Fibroblast of lung (primary cell): ENCODE results near the gene RAB23. TPM values are rescaled to one million over a fixed set of nuclear protein-coding genes. Genes with fewer than 3 reads are reported as not detected.

Experiments used
- DNase-seq, 2 donors: peaks; one replicate each; pipeline versions ENCODE4 v3.0.0 to v3.0.0-alpha.2; 2010; ENCODE audit warnings: low read depth in 2 of 2
- H2AFZ ChIP-seq: 2 replicates; pipeline ENCODE4 v1.5.1; 2012; ENCODE audit warnings: low read length, control low read depth, inconsistent platforms
- H3K27ac ChIP-seq: 2 replicates; pipeline ENCODE4 v1.5.1; 2011; ENCODE audit warnings: low read length, control low read depth; ENCODE audit not compliant: insufficient read depth
- H3K27me3 ChIP-seq: 2 replicates; pipeline ENCODE4 v1.5.1; 2011; ENCODE audit warnings: mild to moderate bottlenecking, low read length; ENCODE audit not compliant: control insufficient read depth, insufficient read depth
- H3K36me3 ChIP-seq: 2 replicates; pipeline ENCODE4 v1.5.1; 2011; ENCODE audit warnings: low read length; ENCODE audit not compliant: control insufficient read depth, insufficient read depth
- H3K4me1 ChIP-seq: 2 replicates; pipeline ENCODE4 v1.5.1; 2011; ENCODE audit warnings: low read length; ENCODE audit not compliant: control insufficient read depth, insufficient read depth; ENCODE audit errors: extremely low read depth
- H3K4me2 ChIP-seq: 2 replicates; pipeline ENCODE4 v1.5.1; 2011; ENCODE audit warnings: low read length, control low read depth; ENCODE audit not compliant: insufficient read depth; ENCODE audit errors: extremely low read depth
- H3K4me3 ChIP-seq, 4 experiments: fragments of 200-600 bp in 1 of 4; sonication (generic) in 1 of 4; replicated peaks in 1 of 4; 2 replicates each; pipeline ENCODE4 v1.5.1; 2011 to 2016; ENCODE audit warnings: low read length in 4 of 4, low read depth in 3 of 4, mild to moderate bottlenecking in 3 of 4, control low read depth in 2 of 4, inconsistent platforms in 1 of 4, mixed read lengths in 1 of 4; ENCODE audit not compliant: insufficient read depth in 1 of 4; ENCODE audit errors: control extremely low read depth in 1 of 4
- H3K79me2 ChIP-seq: 2 replicates; pipeline ENCODE4 v1.5.1; 2012; ENCODE audit warnings: mild to moderate bottlenecking, low read length, inconsistent platforms; ENCODE audit not compliant: control insufficient read depth, insufficient read depth
- H3K9ac ChIP-seq: 2 replicates; pipeline ENCODE4 v1.5.1; 2011; ENCODE audit warnings: mild to moderate bottlenecking, low read length, control low read depth; ENCODE audit not compliant: insufficient read depth
- H3K9me3 ChIP-seq: 2 replicates; pipeline ENCODE4 v1.5.1; 2012; ENCODE audit warnings: low read depth, low read length; ENCODE audit not compliant: control insufficient read depth, insufficient read depth
- H4K20me1 ChIP-seq: 2 replicates; pipeline ENCODE4 v1.5.1; 2011; ENCODE audit warnings: low read length; ENCODE audit not compliant: control insufficient read depth, insufficient read depth; ENCODE audit errors: extremely low read depth
- CTCF ChIP-seq, 2 donors: IDR thresholded peaks in 1 of 2; conservative IDR thresholded peaks in 1 of 2; 1 replicate in 1 of 2; 2 replicates in 1 of 2; pipeline ENCODE4 v1.5.1; 2011 to 2012; ENCODE audit warnings: low read length in 2 of 2, control low read depth in 1 of 2, inconsistent platforms in 1 of 2, low read depth in 1 of 2, mild to moderate bottlenecking in 1 of 2
- EZH2 ChIP-seq: IDR thresholded peaks from 2 replicates; pipeline ENCODE4 v1.5.1; 2012; ENCODE audit warnings: low read length, control low read depth, mild to moderate bottlenecking; ENCODE audit errors: missing control alignments
- polyA plus RNA-seq, 2 donors: library from polyadenylated mRNA; depleted of rRNA in 1 of 2; stranded (reverse) in 1 of 2; unstranded in 1 of 2; fragments of >200 nt; gene quantifications; 2 replicates each; pipeline ENCODE4 v1.2.1, GENCODE V29; 2011 to 2012; ENCODE audit warnings: missing spikeins in 1 of 2
- total RNA-seq: library from RNA; depleted of rRNA; stranded (reverse); fragments of >200 nt; gene quantifications from 2 replicates; pipeline ENCODE4 v1.2.1, GENCODE V29; 2014

Gene RAB23
- total and polyA plus RNA-seq, 2 donors (not counting 1 experiment from before 2014, with no cell fraction given): 61.2 to 68.0 TPM

GRCh38 chr6:57180596-57180995 is 41.5 kb downstream of the RAB23 start:
- DNase-seq: no peak
- H3K9ac ChIP-seq: no peak overlapping the region
- no peaks in the 10 kb centered on the region for H3K27me3 ChIP-seq
- no peak for TF ChIP-seq CTCF (conservative IDR thresholded peaks at IDR 0.05 in 1 of 2, IDR thresholded peaks at IDR 0.05 in 1 of 2; ENCODE audit: low read depth in 1 of 2, low read length in 2 of 2)
- TF ChIP-seq EZH2: no peak
- H3K27ac ChIP-seq: no peak overlapping the region
- H3K9me3 ChIP-seq: no peaks in the 10 kb centered on the region
- H3K79me2 ChIP-seq: peaks cover 53% of the 10 kb centered on the region
- no peaks in the 10 kb centered on the region for H4K20me1 ChIP-seq
- no peak overlapping the region for H3K4me2 ChIP-seq
- peaks cover 3% of the 10 kb centered on the region for H3K36me3 ChIP-seq
- H3K4me1 ChIP-seq: peaks cover 10% of the 10 kb centered on the region
- no peak overlapping the region for H3K4me3 ChIP-seq
- no peak overlapping the region for H2AFZ ChIP-seq

- TF ChIP-seq CTCF (conservative IDR thresholded peaks at IDR 0.05 in 1 of 2, IDR thresholded peaks at IDR 0.05 in 1 of 2; ENCODE audit: low read depth in 1 of 2, low read length in 2 of 2) (no peak), EZH2 (no peak)
- Histone ChIP-seq H3K27me3 (no peaks in the 10 kb centered on the region), H3K36me3 (no peaks in the 10 kb centered on the region), H4K20me1 (no peaks in the 10 kb centered on the region), H3K9ac (no peak overlapping the region), H3K4me1 (peaks cover 10% of the 10 kb centered on the region), H2AFZ (no peak overlapping the region), H3K4me2 (peak overlapping the region; percentile 55), H3K4me3 (peak overlapping the region in 2 of 4 experiments; percentile 21 to 34), H3K9me3 (no peaks in the 10 kb centered on the region), H3K27ac (no peak overlapping the region), H3K79me2 (peaks cover 81% of the 10 kb centered on the region)
- DNase-seq: peak in 1 of 2 donors; percentile 79
Measured at GRCh38 chr6:57177545-57178265, 44.4 kb downstream of the RAB23 start.

- H3K79me2 ChIP-seq: peaks cover 69% of the 10 kb centered on the region
Measured at GRCh38 chr6:57174511-57174907, 47.6 kb downstream of the RAB23 start.

More at GRCh38 chr6:57174511-57174907, 47.6 kb downstream of the RAB23 start:
- TF ChIP-seq CTCF (conservative IDR thresholded peaks at IDR 0.05 in 1 of 2, IDR thresholded peaks at IDR 0.05 in 1 of 2; ENCODE audit: low read depth in 1 of 2, low read length in 2 of 2) (no peak), EZH2 (no peak)
- peak overlapping the region; percentile 92 for H3K27ac ChIP-seq
- H4K20me1 ChIP-seq: no peaks in the 10 kb centered on the region
- H2AFZ ChIP-seq: no peak overlapping the region
- H3K27me3 ChIP-seq: no peaks in the 10 kb centered on the region
- peak overlapping the region; percentile 60 for H3K4me2 ChIP-seq
- H3K9me3 ChIP-seq: no peaks in the 10 kb centered on the region
- no peak overlapping the region for H3K9ac ChIP-seq
- H3K4me3 ChIP-seq: peak overlapping the region; percentile 63 to 97 (median 73)
- DNase-seq: no peak
- no peaks in the 10 kb centered on the region for H3K36me3 ChIP-seq
- H3K4me1 ChIP-seq: peaks cover 10% of the 10 kb centered on the region
